ENCODE measurements around the gene LRRC72.

DNA sequence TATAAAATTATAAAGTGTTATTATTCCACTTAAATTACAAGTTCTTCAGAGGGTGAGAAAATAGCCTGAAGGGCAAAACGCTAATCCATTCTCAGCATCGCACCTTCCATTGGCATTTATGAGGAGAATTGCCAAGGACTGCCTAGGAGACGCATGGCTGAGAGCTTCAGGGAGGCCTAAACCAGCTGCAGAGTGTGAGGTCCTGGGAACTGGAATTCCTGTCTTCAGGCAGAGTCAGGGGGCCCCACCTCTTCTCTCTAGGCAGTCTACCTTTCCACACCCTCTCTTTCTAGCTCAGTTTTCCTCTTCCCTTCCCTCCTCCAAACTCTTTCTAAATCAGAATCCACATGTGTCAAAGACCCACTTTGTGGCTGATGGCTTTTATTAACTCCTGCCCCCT lies 35.3 kb downstream of the LRRC72 start:
- TF ChIP-seq CTCF (IDR thresholded peaks at IDR 0.05 in 2 of 3, conservative IDR thresholded peaks at IDR 0.05 in 1 of 3; ENCODE audit: control insufficient read depth in 2 of 3, extremely low read depth in 1 of 3, insufficient read depth in 1 of 3, low read depth in 3 of 3, low read length in 3 of 3): no peak
- TF ChIP-seq EZH2 (IDR thresholded peaks at IDR 0.05; ENCODE audit: borderline replicate concordance, control insufficient read depth, low read depth, low read length): no peak
- no peak for TF ChIP-seq GABPA (IDR thresholded peaks at IDR 0.05; ENCODE audit: low read depth)
- TF ChIP-seq KDM1A (IDR thresholded peaks at IDR 0.05; ENCODE audit: borderline replicate concordance): no peak
- no peak for TF ChIP-seq EGR1 (IDR thresholded peaks at IDR 0.05; ENCODE audit: borderline replicate concordance in 1 of 2, low read depth in 2 of 2, low read length in 2 of 2)
- no peak for TF ChIP-seq PBX3 (IDR thresholded peaks at IDR 0.05; ENCODE audit: insufficient replicate concordance, low read depth, low read length)
- no peak for TF ChIP-seq NKRF (conservative IDR thresholded peaks at IDR 0.05)
- TF ChIP-seq CEBPB (IDR thresholded peaks at IDR 0.05; ENCODE audit: borderline replicate concordance in 1 of 2, low read depth in 2 of 2, low read length in 2 of 2): no peak
